Fibroblast of skin of right biceps (primary cell): ENCODE measurements around the gene SYDE2.
"Not testable (repeated sequence)": the region's sequence is repeated elsewhere in the genome, so short reads cannot be mapped to it uniquely, and the experiment has no call there.

Experiments
- DNase-seq: peaks from one replicate; pipeline ENCODE4 v3.0.0-alpha.2; 2013

SYDE2 gene

GRCh38 chr1:85208488-85208887 is 7.7 kb upstream of the SYDE2 start:
- DNase-seq = no peak

- peak; percentile 67 for DNase-seq
These were observed 2.9 kb upstream of the SYDE2 start for GRCh38 chr1:85203573-85204171.

GRCh38 chr1:85202864-85203255 is 2.0 kb upstream of the SYDE2 start:
- no peak for DNase-seq

GRCh38 chr1:85202092-85202863 is 1.5 kb upstream of the SYDE2 start:
- DNase-seq = no peak

- DNase-seq = peak; percentile 80
These were observed 700 bp upstream of the SYDE2 start for GRCh38 chr1:85201340-85202091.

GRCh38 chr1:85199667-85200462 is 951 bp downstream of the SYDE2 start:
- no peak for DNase-seq

- no peak for DNase-seq
These were observed 2.0 kb downstream of the SYDE2 start for GRCh38 chr1:85198864-85199263.

GRCh38 chr1:85196358-85196757 is 4.5 kb downstream of the SYDE2 start:
- DNase-seq = no peak

GRCh38 chr1:85195703-85196102 is 5.1 kb downstream of the SYDE2 start:
- no peak for DNase-seq

GRCh38 chr1:85192129-85192528 is 8.7 kb downstream of the SYDE2 start:
- not testable (repeated sequence) for DNase-seq

- DNase-seq = no peak
These were observed 11.7 kb downstream of the SYDE2 start for GRCh38 chr1:85189120-85189519.

- DNase-seq = no peak
These were observed 12.3 kb downstream of the SYDE2 start for GRCh38 chr1:85188530-85188929.

- DNase-seq = not testable (repeated sequence)
These were observed 13.8 kb downstream of the SYDE2 start for GRCh38 chr1:85187021-85187420.

- no peak for DNase-seq
These were observed 16.6 kb downstream of the SYDE2 start for GRCh38 chr1:85184245-85184644.

- no peak for DNase-seq
These were observed 18.1 kb downstream of the SYDE2 start for GRCh38 chr1:85182700-85183099.

GRCh38 chr1:85180869-85181268 is 19.9 kb downstream of the SYDE2 start:
- DNase-seq = no peak

GRCh38 chr1:85179522-85179921 is 21.3 kb downstream of the SYDE2 start:
- DNase-seq = no peak

GRCh38 chr1:85178396-85178795 is 22.4 kb downstream of the SYDE2 start:
- no peak for DNase-seq

- peak; percentile 7 for DNase-seq
These were observed 26.3 kb downstream of the SYDE2 start for GRCh38 chr1:85174503-85174902.

GRCh38 chr1:85172684-85173337 is 28.0 kb downstream of the SYDE2 start:
- DNase-seq = no peak

GRCh38 chr1:85171721-85172120 is 29.1 kb downstream of the SYDE2 start:
- DNase-seq = no peak

- no peak for DNase-seq
These were observed 31.9 kb downstream of the SYDE2 start for GRCh38 chr1:85168884-85169283.

GRCh38 chr1:85166351-85166750 is 34.5 kb downstream of the SYDE2 start:
- no peak for DNase-seq
